Endothelial cell of umbilical vein (primary cell): ENCODE results near the gene GRHPR. TPM values are rescaled to one million over a fixed set of nuclear protein-coding genes. Genes with fewer than 3 reads are reported as not detected.

Experiments
- BruUV-seq: library from RNA; stranded (reverse); fragments of 400-500 nt; replicated peaks from 2 replicates; lab custom pipeline; 2021; lab: Mats Ljungman, UMichigan
- CTCF ChIA-PET: fragments of 300-600, 350-600 bp; sonication (Branson Sonifier 250); formaldehyde crosslinking; loops from one replicate; lab custom pipeline; 2021; ENCODE audit warnings: antibody characterized with exemption, inconsistent platforms; lab: Charles Lee
- POLR2A ChIA-PET: fragments of 300-600, 350-600 bp; sonication (Branson Sonifier 250); formaldehyde crosslinking; loops from one replicate; lab custom pipeline; 2021; ENCODE audit warnings: antibody characterized with exemption, inconsistent platforms; lab: Charles Lee
- DNase-seq: peaks from one replicate; pipeline ENCODE4 v3.0.0-alpha.2; 2011; ENCODE audit warnings: low read depth, low spot score
- FAIRE-seq: peaks from 2 replicates; lab custom pipeline; 2011; peaks lifted over from hg19 to GRCh38; lab: Jason Lieb, UNC
- H2AFZ ChIP-seq: 2 replicates; pipeline ENCODE4 v1.6.0; 2012; ENCODE audit warnings: low read depth, low read length, control low read depth, inconsistent platforms
- H3K27ac ChIP-seq: 2 replicates; pipeline ENCODE4 v1.5.1; 2011; ENCODE audit warnings: low read depth, mild to moderate bottlenecking, control low read depth, low read length, moderate library complexity; ENCODE audit not compliant: insufficient read depth
- H3K27me3 ChIP-seq, 2 experiments: 2 replicates each; pipeline versions ENCODE4 v1.6.0 to v1.6.1; 2011; ENCODE audit warnings: low read length in 2 of 2, mixed read lengths in 1 of 2; ENCODE audit not compliant: control insufficient read depth in 2 of 2, insufficient read depth in 2 of 2
- H3K36me3 ChIP-seq, 2 experiments: 2 replicates in 1 of 2; 3 replicates in 1 of 2; pipeline ENCODE4 v1.5.1; 2011; ENCODE audit warnings: low read length in 2 of 2, mild to moderate bottlenecking in 1 of 2, moderate library complexity in 1 of 2; ENCODE audit not compliant: control insufficient read depth in 2 of 2, insufficient read depth in 2 of 2; ENCODE audit errors: extremely low read depth in 1 of 2
- H3K4me1 ChIP-seq: 3 replicates; pipeline ENCODE4 v1.5.1; 2011; ENCODE audit warnings: mild to moderate bottlenecking, low read length; ENCODE audit not compliant: control insufficient read depth, insufficient read depth; ENCODE audit errors: extremely low read depth
- H3K4me2 ChIP-seq: 2 replicates; pipeline ENCODE4 v1.6.1; 2011; ENCODE audit warnings: low read length, control low read depth, mixed read lengths; ENCODE audit not compliant: insufficient read depth
- H3K4me3 ChIP-seq, 3 experiments: fragments of 200-600 bp in 1 of 3; sonication (generic), shearing (Covaris generic) in 1 of 3; replicated peaks in 1 of 3; 2 replicates each; pipeline ENCODE4 v1.5.1; 2011 to 2016; ENCODE audit warnings: control low read depth in 3 of 3, low read length in 3 of 3, mild to moderate bottlenecking in 2 of 3, inconsistent platforms in 1 of 3, low read depth in 1 of 3, moderate library complexity in 1 of 3; ENCODE audit not compliant: insufficient read depth in 1 of 3
- H3K79me2 ChIP-seq: 2 replicates; pipeline ENCODE4 v1.6.0; 2012; ENCODE audit warnings: low read length, inconsistent platforms; ENCODE audit not compliant: control insufficient read depth, insufficient read depth
- H3K9ac ChIP-seq: replicated peaks from 2 replicates; pipeline ENCODE3; 2011; ENCODE audit warnings: low read length, control low read depth; ENCODE audit not compliant: insufficient read depth; ENCODE audit errors: extremely low read depth
- H3K9me1 ChIP-seq: replicated peaks from 3 replicates; pipeline ENCODE4 v1.6.0; 2011; ENCODE audit warnings: mild to moderate bottlenecking, low read length; ENCODE audit not compliant: control insufficient read depth, insufficient read depth; ENCODE audit errors: extremely low read depth
- H3K9me3 ChIP-seq: replicated peaks from 2 replicates; pipeline ENCODE4 v1.5.1; 2012; ENCODE audit warnings: low read length, inconsistent platforms; ENCODE audit not compliant: control insufficient read depth, insufficient read depth
- H4K20me1 ChIP-seq: replicated peaks from 2 replicates; pipeline ENCODE3; 2011; ENCODE audit warnings: mild to moderate bottlenecking, low read length; ENCODE audit not compliant: control insufficient read depth, insufficient read depth; ENCODE audit errors: extremely low read depth
- EZH2 ChIP-seq: IDR thresholded peaks from 2 replicates; pipeline ENCODE4 v1.6.1; 2012; ENCODE audit warnings: borderline replicate concordance, low read depth, mild to moderate bottlenecking, moderate library complexity, low read length, inconsistent platforms; ENCODE audit not compliant: severe bottlenecking
- FOS ChIP-seq: IDR thresholded peaks from 2 replicates; pipeline ENCODE4 v1.6.1; 2011; ENCODE audit warnings: mild to moderate bottlenecking, low read length, moderate library complexity, borderline replicate concordance; ENCODE audit not compliant: insufficient read depth
- GATA2 ChIP-seq: IDR thresholded peaks from 2 replicates; pipeline ENCODE4 v1.7.0; 2011; ENCODE audit warnings: low read depth, mild to moderate bottlenecking, moderate library complexity, mixed read lengths, low read length; ENCODE audit not compliant: insufficient read length, insufficient read depth
- JUN ChIP-seq: IDR thresholded peaks from 2 replicates; pipeline ENCODE4 v1.6.1; 2011; ENCODE audit warnings: borderline replicate concordance, low read depth; ENCODE audit not compliant: insufficient read length, insufficient read depth
- MYC ChIP-seq: IDR thresholded peaks from one replicate; pipeline ENCODE4 v1.6.1; 2011; ENCODE audit warnings: mild to moderate bottlenecking, low read depth, low read length
- POLR2A ChIP-seq: IDR thresholded peaks from 2 replicates; pipeline ENCODE4 v1.6.1; 2012; ENCODE audit warnings: low read depth, mild to moderate bottlenecking, control low read depth, low read length
- POLR2AphosphoS5 ChIP-seq: IDR thresholded peaks from 2 replicates; pipeline ENCODE4 v1.6.1; 2012; ENCODE audit warnings: low read depth, mild to moderate bottlenecking, control low read depth, low read length, moderate library complexity; ENCODE audit not compliant: insufficient read depth
- dilution Hi-C: fragments of 300-500 bp; cut with MboI; formaldehyde crosslinking; loops from one replicate; pipeline ENCODE4 v1.15.0; 2019; ENCODE audit warnings: low sequenced_read_pairs; ENCODE audit not compliant: extremely low pct_ligation_motif_present
- intact Hi-C: fragments of 100-400 bp; cut with micrococcal nuclease; formaldehyde crosslinking; loops from one replicate; pipeline ENCODE4 v1.10.0; 2022
- polyA plus RNA-seq, 4 experiments: library from polyadenylated mRNA; depleted of rRNA in 3 of 4; stranded (reverse) in 3 of 4; unstranded in 1 of 4; fragments of >200 nt; gene quantifications; 2 replicates each; pipeline versions ENCODE4 v1.2.1 to v1.2.3, GENCODE V29; 2011 to 2012; ENCODE audit warnings: missing spikeins in 1 of 4
- total RNA-seq: library from RNA; stranded (reverse); gene quantifications from 2 replicates; pipeline ENCODE4 v1.2.3, GENCODE V29; 2021
- TF ChIP-seq, protein P1 (sequence below): IDR thresholded peaks from 2 replicates; pipeline ENCODE4 v1.6.1; 2011; ENCODE audit not compliant: insufficient read depth, insufficient read length
- TF ChIP-seq, protein P2 (sequence below), 2 donors: IDR thresholded peaks; 1 replicate in 1 of 2; 2 replicates in 1 of 2; pipeline ENCODE4 v1.5.1; 2011; ENCODE audit warnings: low read length in 2 of 2, mild to moderate bottlenecking in 2 of 2, moderate library complexity in 2 of 2, control low read depth in 1 of 2, inconsistent platforms in 1 of 2, low read depth in 1 of 2; ENCODE audit not compliant: insufficient read depth in 1 of 2; ENCODE audit errors: extremely low read depth in 1 of 2

The GRHPR gene
- total and polyA plus RNA-seq, 2 donors (not counting 3 experiments of a cell fraction or from before 2014, with no cell fraction given) = 91.2 to 247 TPM

DNA sequence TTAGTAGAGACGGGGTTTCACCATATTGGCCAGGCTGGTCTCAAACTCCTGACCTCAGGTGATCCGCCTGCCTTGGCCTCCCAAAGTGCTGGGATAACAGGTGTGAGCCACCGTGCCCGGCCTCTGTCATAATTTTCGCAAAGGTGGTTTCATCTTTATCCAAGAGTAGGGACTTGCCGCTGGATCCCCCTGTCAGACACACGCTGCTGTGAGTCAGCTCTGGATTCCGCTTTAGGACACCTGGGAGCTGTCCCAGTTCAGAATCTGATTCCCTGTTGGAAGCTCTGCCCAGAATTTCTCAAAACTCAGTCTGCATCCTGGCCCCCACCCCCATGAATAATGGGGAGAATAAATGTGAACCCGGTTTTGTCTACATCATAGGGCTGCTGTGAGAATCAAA is 17.9 kb upstream of the GRHPR start:
- no peak for FAIRE-seq
- Histone ChIP-seq H3K9me1 (no peaks in the 10 kb centered on the region), H3K79me2 (no peaks in the 10 kb centered on the region), H3K4me3 (no peak overlapping the region), H3K27me3 (peaks cover 2 to 15% of the 10 kb centered on the region in 2 experiments), H3K9me3 (no peaks in the 10 kb centered on the region), H2AFZ (no peak overlapping the region), H3K4me1 (no peaks in the 10 kb centered on the region), H3K9ac (no peak overlapping the region), H4K20me1 (no peaks in the 10 kb centered on the region), H3K27ac (no peak overlapping the region), H3K4me2 (no peak overlapping the region), H3K36me3 (no peaks in the 10 kb centered on the region)
- intact Hi-C loops = no loop called here
- no peak for DNase-seq
- dilution Hi-C loops = no loop called here
- BruUV-seq = no TSS peak
- ChIA-PET CTCF (interaction anchor here (1.4 kb wide), 1 partner anchor 532 kb away, joined by 4 read pairs; no protein-coding TSS in a partner anchor), POLR2A (no interaction called here)
- TF ChIP-seq, protein P1, sequence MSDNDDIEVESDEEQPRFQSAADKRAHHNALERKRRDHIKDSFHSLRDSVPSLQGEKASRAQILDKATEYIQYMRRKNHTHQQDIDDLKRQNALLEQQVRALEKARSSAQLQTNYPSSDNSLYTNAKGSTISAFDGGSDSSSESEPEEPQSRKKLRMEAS = no peak
- no peak for TF ChIP-seq GATA2
- TF ChIP-seq FOS = no peak
- TF ChIP-seq, protein P2, sequence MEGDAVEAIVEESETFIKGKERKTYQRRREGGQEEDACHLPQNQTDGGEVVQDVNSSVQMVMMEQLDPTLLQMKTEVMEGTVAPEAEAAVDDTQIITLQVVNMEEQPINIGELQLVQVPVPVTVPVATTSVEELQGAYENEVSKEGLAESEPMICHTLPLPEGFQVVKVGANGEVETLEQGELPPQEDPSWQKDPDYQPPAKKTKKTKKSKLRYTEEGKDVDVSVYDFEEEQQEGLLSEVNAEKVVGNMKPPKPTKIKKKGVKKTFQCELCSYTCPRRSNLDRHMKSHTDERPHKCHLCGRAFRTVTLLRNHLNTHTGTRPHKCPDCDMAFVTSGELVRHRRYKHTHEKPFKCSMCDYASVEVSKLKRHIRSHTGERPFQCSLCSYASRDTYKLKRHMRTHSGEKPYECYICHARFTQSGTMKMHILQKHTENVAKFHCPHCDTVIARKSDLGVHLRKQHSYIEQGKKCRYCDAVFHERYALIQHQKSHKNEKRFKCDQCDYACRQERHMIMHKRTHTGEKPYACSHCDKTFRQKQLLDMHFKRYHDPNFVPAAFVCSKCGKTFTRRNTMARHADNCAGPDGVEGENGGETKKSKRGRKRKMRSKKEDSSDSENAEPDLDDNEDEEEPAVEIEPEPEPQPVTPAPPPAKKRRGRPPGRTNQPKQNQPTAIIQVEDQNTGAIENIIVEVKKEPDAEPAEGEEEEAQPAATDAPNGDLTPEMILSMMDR (IDR thresholded peaks at IDR 0.05; ENCODE audit: extremely low read depth in 1 of 2, insufficient read depth in 1 of 2, low read depth in 1 of 2, low read length in 2 of 2) = no peak
- no peak for TF ChIP-seq POLR2AphosphoS5
- TF ChIP-seq JUN = no peak
- no peak for TF ChIP-seq EZH2
- TF ChIP-seq MYC = no peak
- no peak for TF ChIP-seq POLR2A
